ENCODE data around the gene PTP4A2.

The PTP4A2 gene

GRCh38 chr1:31913968-31914367 is 24.2 kb downstream of the PTP4A2 start:
- Histone ChIP-seq H3K9me3 (ENCODE audit: control insufficient read depth, low read length) (no peaks in the 10 kb centered on the region), H3K27me3 (replicated peaks; ENCODE audit: control insufficient read depth, insufficient read depth, low read length) (no peaks in the 10 kb centered on the region), H3K9ac (ENCODE audit: low read length) (no peak overlapping the region), H3K4me3 (ENCODE audit: low read length) (no peak overlapping the region), H3K36me3 (ENCODE audit: control insufficient read depth, insufficient read depth, low read length, severe bottlenecking) (peaks cover 93% of the 10 kb centered on the region), H3K4me1 (ENCODE audit: control insufficient read depth, insufficient read depth, low read length) (peaks cover 30% of the 10 kb centered on the region)
- no peak for DNase-seq (ENCODE audit: low read depth)

DNA sequence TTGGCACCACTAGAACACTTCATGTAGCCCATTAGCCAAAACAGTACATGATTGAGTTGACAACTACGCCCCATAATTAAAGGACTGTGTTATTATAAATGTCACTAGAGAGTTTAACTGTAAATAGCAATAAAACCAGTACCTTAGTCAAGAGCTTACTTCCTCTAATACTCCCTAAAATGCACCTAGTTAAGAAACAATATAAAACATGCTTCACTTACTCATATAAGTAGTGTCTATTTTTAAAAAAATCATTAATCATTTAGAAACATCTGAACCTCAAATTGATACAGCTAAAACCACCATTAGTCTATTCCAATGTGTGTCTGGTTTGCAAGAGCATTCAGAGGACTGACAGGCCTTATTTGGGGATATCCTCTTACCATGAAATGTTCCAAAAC is 25.3 kb downstream of the PTP4A2 start:
- peaks cover 92% of the 10 kb centered on the region for H3K36me3 ChIP-seq (ENCODE audit: control insufficient read depth, insufficient read depth, low read length, severe bottlenecking)
- DNase-seq (ENCODE audit: low read depth) = no peak
- no peak overlapping the region for H3K4me3 ChIP-seq (ENCODE audit: low read length)

DNA sequence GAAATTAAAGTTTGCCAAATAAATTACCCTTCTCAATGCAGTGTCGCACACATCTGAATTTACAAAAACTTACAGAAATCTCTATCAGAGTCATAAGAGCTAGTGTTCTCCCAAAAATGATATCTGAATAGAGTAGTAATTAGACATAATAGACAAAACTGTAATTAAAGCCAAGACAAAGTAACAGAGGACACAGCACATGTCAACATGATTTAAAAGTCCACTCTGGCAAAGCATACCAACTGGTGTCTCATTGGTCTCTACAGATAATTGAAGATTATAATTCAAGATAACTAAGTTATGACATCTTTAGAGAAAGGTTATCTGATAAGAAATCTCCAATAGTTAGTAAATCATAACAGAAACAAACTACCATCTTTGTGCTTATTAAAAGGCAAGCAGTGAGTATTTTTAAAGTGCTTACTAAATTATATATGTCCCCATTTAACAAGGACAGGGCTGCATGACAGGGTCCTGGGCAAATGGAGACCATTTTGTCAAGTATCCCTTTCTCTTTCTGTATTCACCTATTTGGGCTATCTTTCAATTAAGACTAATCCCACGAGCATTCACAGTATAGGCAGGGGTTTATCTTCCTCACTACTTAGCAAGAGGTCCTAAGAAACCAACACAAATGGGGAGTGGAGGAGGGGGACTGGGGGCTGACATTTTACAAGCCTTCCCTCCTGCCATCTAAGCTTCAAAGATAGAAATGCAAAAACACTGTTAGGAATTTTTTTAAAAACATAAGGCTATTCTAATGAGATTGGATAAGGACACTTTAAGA is 26.0 kb downstream of the PTP4A2 start:
- Histone ChIP-seq H3K9ac (ENCODE audit: low read length) (no peak overlapping the region), H3K36me3 (ENCODE audit: control insufficient read depth, insufficient read depth, low read length, severe bottlenecking) (peaks cover 94% of the 10 kb centered on the region), H3K4me1 (ENCODE audit: control insufficient read depth, insufficient read depth, low read length) (peaks cover 45% of the 10 kb centered on the region), H3K27me3 (replicated peaks; ENCODE audit: control insufficient read depth, insufficient read depth, low read length) (no peaks in the 10 kb centered on the region), H3K4me3 (ENCODE audit: low read length) (no peak overlapping the region), H3K9me3 (ENCODE audit: control insufficient read depth, low read length) (no peaks in the 10 kb centered on the region)
- DNase-seq (ENCODE audit: low read depth) = no peak

More for the DNA sequence above, 25.3 kb downstream of the PTP4A2 start:
- Histone ChIP-seq H3K4me1 (ENCODE audit: control insufficient read depth, insufficient read depth, low read length) (peaks cover 39% of the 10 kb centered on the region), H3K9ac (ENCODE audit: low read length) (no peak overlapping the region), H3K9me3 (ENCODE audit: control insufficient read depth, low read length) (no peaks in the 10 kb centered on the region), H3K27me3 (replicated peaks; ENCODE audit: control insufficient read depth, insufficient read depth, low read length) (no peaks in the 10 kb centered on the region)

- peak; percentile 42 for DNase-seq (ENCODE audit: low read depth)
- H3K9ac ChIP-seq (ENCODE audit: low read length) = no peak overlapping the region
- no peaks in the 10 kb centered on the region for H3K9me3 ChIP-seq (ENCODE audit: control insufficient read depth, low read length)
- H3K4me3 ChIP-seq (ENCODE audit: low read length) = no peak overlapping the region
- no peaks in the 10 kb centered on the region for H3K27me3 ChIP-seq (replicated peaks; ENCODE audit: control insufficient read depth, insufficient read depth, low read length)
- H3K4me1 ChIP-seq (ENCODE audit: control insufficient read depth, insufficient read depth, low read length) = peaks cover 50% of the 10 kb centered on the region
- peaks cover 96% of the 10 kb centered on the region for H3K36me3 ChIP-seq (ENCODE audit: control insufficient read depth, insufficient read depth, low read length, severe bottlenecking)
Observed at GRCh38 chr1:31910933-31911332, 27.2 kb downstream of the PTP4A2 start.

GRCh38 chr1:31909691-31910090 is 28.5 kb downstream of the PTP4A2 start:
- Histone ChIP-seq H3K27me3 (replicated peaks; ENCODE audit: control insufficient read depth, insufficient read depth, low read length) (no peaks in the 10 kb centered on the region), H3K9me3 (ENCODE audit: control insufficient read depth, low read length) (no peaks in the 10 kb centered on the region), H3K4me3 (ENCODE audit: low read length) (no peak overlapping the region), H3K4me1 (ENCODE audit: control insufficient read depth, insufficient read depth, low read length) (peaks cover 55% of the 10 kb centered on the region), H3K36me3 (ENCODE audit: control insufficient read depth, insufficient read depth, low read length, severe bottlenecking) (peaks cover 96% of the 10 kb centered on the region), H3K9ac (ENCODE audit: low read length) (no peak overlapping the region)
- DNase-seq (ENCODE audit: low read depth) = no peak

- Histone ChIP-seq H3K36me3 (ENCODE audit: control insufficient read depth, insufficient read depth, low read length, severe bottlenecking) (peaks cover 65% of the 10 kb centered on the region), H3K27me3 (replicated peaks; ENCODE audit: control insufficient read depth, insufficient read depth, low read length) (no peaks in the 10 kb centered on the region), H3K9me3 (ENCODE audit: control insufficient read depth, low read length) (no peaks in the 10 kb centered on the region), H3K9ac (ENCODE audit: low read length) (no peak overlapping the region), H3K4me3 (ENCODE audit: low read length) (no peak overlapping the region), H3K4me1 (ENCODE audit: control insufficient read depth, insufficient read depth, low read length) (peaks cover 50% of the 10 kb centered on the region)
- no peak for DNase-seq (ENCODE audit: low read depth)
Observed at GRCh38 chr1:31906557-31906956, 31.6 kb downstream of the PTP4A2 start.

GRCh38 chr1:31905681-31906080 is 32.5 kb downstream of the PTP4A2 start:
- no peak overlapping the region for H3K4me3 ChIP-seq (ENCODE audit: low read length)
- no peak for DNase-seq (ENCODE audit: low read depth)
- no peaks in the 10 kb centered on the region for H3K27me3 ChIP-seq (replicated peaks; ENCODE audit: control insufficient read depth, insufficient read depth, low read length)
- peaks cover 57% of the 10 kb centered on the region for H3K36me3 ChIP-seq (ENCODE audit: control insufficient read depth, insufficient read depth, low read length, severe bottlenecking)
- no peak overlapping the region for H3K9ac ChIP-seq (ENCODE audit: low read length)
- H3K9me3 ChIP-seq (ENCODE audit: control insufficient read depth, low read length) = no peaks in the 10 kb centered on the region
- H3K4me1 ChIP-seq (ENCODE audit: control insufficient read depth, insufficient read depth, low read length) = peaks cover 45% of the 10 kb centered on the region

DNA sequence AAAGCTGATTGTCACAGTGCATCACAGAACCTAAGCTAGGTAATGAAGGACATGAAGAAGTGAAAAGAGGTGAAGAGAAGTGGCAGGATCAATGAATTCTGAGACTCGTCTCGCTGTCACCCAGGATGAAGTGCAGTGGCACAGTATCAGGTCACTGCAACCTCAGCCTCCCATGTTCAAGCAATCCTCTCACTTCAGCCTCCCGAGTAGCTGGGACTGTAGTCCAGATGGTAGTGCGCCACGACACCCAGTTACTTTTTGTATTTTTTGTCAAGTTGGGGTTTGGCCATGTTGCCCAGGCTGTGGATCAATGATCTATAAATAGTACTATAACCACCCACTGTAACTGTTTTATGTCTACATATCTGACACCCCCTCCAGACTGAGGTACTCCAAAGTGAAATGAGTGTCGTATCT is 33.1 kb downstream of the PTP4A2 start:
- H3K4me3 ChIP-seq (ENCODE audit: low read length) = no peak overlapping the region
- no peak overlapping the region for H3K9ac ChIP-seq (ENCODE audit: low read length)
- peaks cover 51% of the 10 kb centered on the region for H3K36me3 ChIP-seq (ENCODE audit: control insufficient read depth, insufficient read depth, low read length, severe bottlenecking)
- H3K27me3 ChIP-seq (replicated peaks; ENCODE audit: control insufficient read depth, insufficient read depth, low read length) = no peaks in the 10 kb centered on the region
- DNase-seq (ENCODE audit: low read depth) = no peak
- peaks cover 40% of the 10 kb centered on the region for H3K4me1 ChIP-seq (ENCODE audit: control insufficient read depth, insufficient read depth, low read length)
- no peaks in the 10 kb centered on the region for H3K9me3 ChIP-seq (ENCODE audit: control insufficient read depth, low read length)

GRCh38 chr1:31904339-31905092 is 33.7 kb downstream of the PTP4A2 start:
- peaks cover 40% of the 10 kb centered on the region for H3K4me1 ChIP-seq (ENCODE audit: control insufficient read depth, insufficient read depth, low read length)
- DNase-seq (ENCODE audit: low read depth) = no peak

DNA sequence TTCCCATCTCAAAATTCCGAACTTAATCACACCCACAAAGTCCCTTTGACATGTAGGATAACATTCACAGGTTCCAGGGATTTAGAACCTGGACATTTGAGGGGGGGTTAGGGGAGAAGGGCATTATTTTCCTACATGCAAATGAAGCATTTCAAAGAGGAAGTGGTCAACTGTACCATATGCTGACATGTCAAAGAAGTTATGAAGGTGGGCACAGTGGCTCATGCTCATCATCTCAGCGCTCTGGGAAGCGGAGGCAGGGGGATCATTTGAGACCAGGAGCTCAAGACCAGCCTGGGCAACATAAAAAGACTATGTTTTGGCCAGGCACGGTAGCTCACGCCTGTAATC is 35.7 kb downstream of the PTP4A2 start:
- Histone ChIP-seq H3K27me3 (replicated peaks; ENCODE audit: control insufficient read depth, insufficient read depth, low read length) (no peaks in the 10 kb centered on the region), H3K9ac (ENCODE audit: low read length) (no peak overlapping the region), H3K9me3 (ENCODE audit: control insufficient read depth, low read length) (no peaks in the 10 kb centered on the region), H3K4me1 (ENCODE audit: control insufficient read depth, insufficient read depth, low read length) (peaks cover 24% of the 10 kb centered on the region), H3K36me3 (ENCODE audit: control insufficient read depth, insufficient read depth, low read length, severe bottlenecking) (peaks cover 28% of the 10 kb centered on the region), H3K4me3 (ENCODE audit: low read length) (no peak overlapping the region)
- no peak for DNase-seq (ENCODE audit: low read depth)

More at GRCh38 chr1:31904339-31905092, 33.7 kb downstream of the PTP4A2 start:
- no peak overlapping the region for H3K9ac ChIP-seq (ENCODE audit: low read length)
- no peak overlapping the region for H3K4me3 ChIP-seq (ENCODE audit: low read length)
- H3K27me3 ChIP-seq (replicated peaks; ENCODE audit: control insufficient read depth, insufficient read depth, low read length) = no peaks in the 10 kb centered on the region
- peaks cover 45% of the 10 kb centered on the region for H3K36me3 ChIP-seq (ENCODE audit: control insufficient read depth, insufficient read depth, low read length, severe bottlenecking)
- no peaks in the 10 kb centered on the region for H3K9me3 ChIP-seq (ENCODE audit: control insufficient read depth, low read length)

GRCh38 chr1:31901838-31902509 is 36.2 kb downstream of the PTP4A2 start:
- Histone ChIP-seq H3K9me3 (ENCODE audit: control insufficient read depth, low read length) (no peaks in the 10 kb centered on the region), H3K4me3 (ENCODE audit: low read length) (no peak overlapping the region), H3K4me1 (ENCODE audit: control insufficient read depth, insufficient read depth, low read length) (peaks cover 19% of the 10 kb centered on the region), H3K36me3 (ENCODE audit: control insufficient read depth, insufficient read depth, low read length, severe bottlenecking) (peaks cover 23% of the 10 kb centered on the region), H3K9ac (ENCODE audit: low read length) (no peak overlapping the region), H3K27me3 (replicated peaks; ENCODE audit: control insufficient read depth, insufficient read depth, low read length) (no peaks in the 10 kb centered on the region)
- no peak for DNase-seq (ENCODE audit: low read depth)

Measured in adipocyte (in vitro differentiated cells).